Right lobe of liver (tissue), 4 donors: ENCODE results near the gene PSMA3.

Experiments used
- POLR2A ChIP-seq: fragments of 450-650 bp; IDR thresholded peaks from one replicate; pipeline ENCODE4 v1.6.1; 2017; ENCODE audit warnings: antibody characterized with exemption, mild to moderate bottlenecking
- TF ChIP-seq, protein P1 (sequence below), 4 donors: fragments of 200-600 bp in 3 of 4; fragments of 450-650 bp in 1 of 4; IDR thresholded peaks; one replicate each; pipeline versions ENCODE4 v1.5.1 to v1.8.0; 2016 to 2022; ENCODE audit warnings: antibody characterized with exemption in 4 of 4, mild to moderate bottlenecking in 2 of 4
- donor health status: DM: no; HTN: no; CAD: no.
- donor health status: DM: no; HTN: no; CAD: no.
- donor health status: DM: no; HTN: yes; CAD: no.

DNA sequence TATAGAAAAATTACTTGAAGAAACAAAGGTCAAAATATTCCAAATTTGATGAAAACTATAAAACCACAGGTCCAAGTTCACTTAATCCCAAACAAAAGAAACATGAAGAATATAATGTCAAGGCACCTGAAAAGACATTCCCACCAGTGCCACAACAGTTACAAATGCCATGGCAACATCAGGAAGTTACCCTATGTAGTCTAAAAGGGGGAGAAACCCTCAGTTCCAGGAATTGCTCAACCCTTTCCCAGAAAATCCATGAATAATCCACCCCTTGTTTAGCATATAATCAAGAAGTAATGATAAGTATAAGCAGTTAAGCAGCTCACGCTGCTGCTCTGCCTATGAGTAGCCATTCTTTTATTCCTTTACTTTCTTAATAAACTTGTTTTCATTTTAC, 48.4 kb upstream of the PSMA3 start:
- TF ChIP-seq, protein P1, sequence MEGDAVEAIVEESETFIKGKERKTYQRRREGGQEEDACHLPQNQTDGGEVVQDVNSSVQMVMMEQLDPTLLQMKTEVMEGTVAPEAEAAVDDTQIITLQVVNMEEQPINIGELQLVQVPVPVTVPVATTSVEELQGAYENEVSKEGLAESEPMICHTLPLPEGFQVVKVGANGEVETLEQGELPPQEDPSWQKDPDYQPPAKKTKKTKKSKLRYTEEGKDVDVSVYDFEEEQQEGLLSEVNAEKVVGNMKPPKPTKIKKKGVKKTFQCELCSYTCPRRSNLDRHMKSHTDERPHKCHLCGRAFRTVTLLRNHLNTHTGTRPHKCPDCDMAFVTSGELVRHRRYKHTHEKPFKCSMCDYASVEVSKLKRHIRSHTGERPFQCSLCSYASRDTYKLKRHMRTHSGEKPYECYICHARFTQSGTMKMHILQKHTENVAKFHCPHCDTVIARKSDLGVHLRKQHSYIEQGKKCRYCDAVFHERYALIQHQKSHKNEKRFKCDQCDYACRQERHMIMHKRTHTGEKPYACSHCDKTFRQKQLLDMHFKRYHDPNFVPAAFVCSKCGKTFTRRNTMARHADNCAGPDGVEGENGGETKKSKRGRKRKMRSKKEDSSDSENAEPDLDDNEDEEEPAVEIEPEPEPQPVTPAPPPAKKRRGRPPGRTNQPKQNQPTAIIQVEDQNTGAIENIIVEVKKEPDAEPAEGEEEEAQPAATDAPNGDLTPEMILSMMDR (IDR thresholded peaks at IDR 0.05), result no peak
- TF ChIP-seq POLR2A, result no peak
